CD4-positive, alpha-beta memory T cell (primary cell): ENCODE data around the gene EIF4E3. TPM values are rescaled to one million over a fixed set of nuclear protein-coding genes. Genes with fewer than 3 reads are reported as not detected.

ENCODE experiments used
- CTCF ChIA-PET: fragments of 350-600 bp; sonication (Branson Sonifier 250); formaldehyde crosslinking; loops from one replicate; lab custom pipeline; 2021; ENCODE audit warnings: inconsistent platforms; ENCODE audit not compliant: partially characterized antibody; lab: Charles Lee
- POLR2A ChIA-PET: fragments of 350-600 bp; sonication (Branson Sonifier 250); formaldehyde crosslinking; loops from one replicate; lab custom pipeline; 2021; ENCODE audit not compliant: partially characterized antibody; lab: Charles Lee
- DNase-seq, 5 donors: peaks; one replicate each; pipeline versions ENCODE4 v3.0.0 to v3.0.0-alpha.2; 2020 to 2022; ENCODE audit warnings: mixed read lengths in 1 of 5
- H3K27ac ChIP-seq: one replicate; pipeline ENCODE4 v1.7.0; 2013; ENCODE audit warnings: low read depth, low read length
- H3K27me3 ChIP-seq: 2 replicates; pipeline ENCODE4 v1.7.0; 2013; ENCODE audit warnings: mild to moderate bottlenecking, low read length, moderate library complexity; ENCODE audit not compliant: insufficient read depth
- H3K36me3 ChIP-seq: 2 replicates; pipeline ENCODE4 v1.7.0; 2013; ENCODE audit warnings: mild to moderate bottlenecking, low read length, moderate library complexity; ENCODE audit not compliant: insufficient read depth
- H3K4me1 ChIP-seq: 2 replicates; pipeline ENCODE4 v1.7.0; 2013; ENCODE audit warnings: mild to moderate bottlenecking, low read length, moderate library complexity; ENCODE audit not compliant: insufficient read depth
- H3K4me3 ChIP-seq, 2 donors: one replicate each; pipeline ENCODE4 v1.7.0; 2013; ENCODE audit warnings: low read length in 2 of 2, mild to moderate bottlenecking in 1 of 2
- H3K9me3 ChIP-seq, 2 donors: one replicate each; pipeline ENCODE4 v1.7.0; 2013; ENCODE audit warnings: low read length in 2 of 2, control low read depth in 1 of 2; ENCODE audit not compliant: control insufficient read depth in 1 of 2
- H3K27ac Mint-ChIP-seq, 7 donors: one replicate each; pipeline ENCODE4 v1.8.0; 2020 to 2021; ENCODE audit warnings: mixed read lengths in 7 of 7, mild to moderate bottlenecking in 6 of 7, inconsistent platforms in 3 of 7, moderate library complexity in 3 of 7
- H3K27me3 Mint-ChIP-seq, 2 donors: one replicate each; pipeline ENCODE4 v1.8.0; 2020 to 2021; ENCODE audit warnings: mixed read lengths in 2 of 2
- H3K36me3 Mint-ChIP-seq, 2 donors: one replicate each; pipeline ENCODE4 v1.8.0; 2020 to 2021; ENCODE audit warnings: mixed read lengths in 2 of 2, inconsistent platforms in 1 of 2, mild to moderate bottlenecking in 1 of 2
- H3K4me1 Mint-ChIP-seq, 4 donors: one replicate each; pipeline ENCODE4 v1.8.0; 2020 to 2021; ENCODE audit warnings: mixed read lengths in 4 of 4, mild to moderate bottlenecking in 1 of 4
- H3K4me3 Mint-ChIP-seq, 8 donors: one replicate each; pipeline ENCODE4 v1.8.0; 2020 to 2021; ENCODE audit warnings: mixed read lengths in 8 of 8, mild to moderate bottlenecking in 7 of 8, moderate library complexity in 6 of 8, inconsistent platforms in 3 of 8
- H3K9me3 Mint-ChIP-seq, 8 donors: one replicate each; pipeline ENCODE4 v1.8.0; 2020 to 2021; ENCODE audit warnings: mixed read lengths in 8 of 8, mild to moderate bottlenecking in 5 of 8, inconsistent platforms in 3 of 8, moderate library complexity in 1 of 8
- intact Hi-C: fragments of 100-400 bp; cut with micrococcal nuclease; formaldehyde crosslinking; loops from one replicate; pipeline ENCODE4 v1.15.1; 2023
- polyA plus RNA-seq, 2 donors: library from polyadenylated mRNA; unstranded; fragments of 300-500 nt; fragmentation: Illumina TruSeq; gene quantifications; one replicate each; pipeline ENCODE4 v1.2.3, GENCODE V29; 2021
- total RNA-seq, 2 experiments: library from RNA; stranded (reverse); gene quantifications; one replicate each; pipeline ENCODE4 v1.2.3, GENCODE V29; 2021

EIF4E3 gene
- total and polyA plus RNA-seq, 4 experiments from 2014 or later = 40.7 to 58.7 (median 53.3) TPM

- DNase-seq = no peak
- H3K36me3 ChIP-seq = no peaks in the 10 kb centered on the region
Observed at GRCh38 chr3:71653414-71653807, 71.8 kb downstream of the EIF4E3 start.

GRCh38 chr3:71652781-71653413 lies 72.3 kb downstream of the EIF4E3 start:
- CTCF ChIA-PET = interaction anchor here (1.2 to 1.5 kb wide), 2 partner anchors 1099 to 1102 kb away, joined by 3 to 8 read pairs; no protein-coding TSS in a partner anchor
- no peak overlapping the region for H3K27ac ChIP-seq
- POLR2A ChIA-PET = no interaction called here
- Mint-ChIP-seq H3K27ac (no peak overlapping the region), H3K27me3 (no peaks in the 10 kb centered on the region), H3K9me3 (peaks cover 0 to 2% (median 0%) of the 10 kb centered on the region in 8 donors), H3K4me1 (peaks cover 0 to 13% (median 4%) of the 10 kb centered on the region in 4 donors), H3K36me3 (peaks cover 6 to 16% of the 10 kb centered on the region in 2 donors), H3K4me3 (no peak overlapping the region)
- H3K9me3 ChIP-seq = no peaks in the 10 kb centered on the region
- no peaks in the 10 kb centered on the region for H3K27me3 ChIP-seq
- no peaks in the 10 kb centered on the region for H3K36me3 ChIP-seq
- no peak overlapping the region for H3K4me3 ChIP-seq
- intact Hi-C loops = loop anchor here (1.0 to 2.0 kb wide), 2 partner anchors 1103 to 1122 kb away; no protein-coding TSS in a partner anchor
- H3K4me1 ChIP-seq = no peaks in the 10 kb centered on the region
- peak in 4 of 5 donors; percentile 5 to 18 (median 12) for DNase-seq

More at GRCh38 chr3:71653414-71653807, 71.8 kb downstream of the EIF4E3 start:
- Histone ChIP-seq H3K9me3 (no peaks in the 10 kb centered on the region), H3K27me3 (no peaks in the 10 kb centered on the region), H3K27ac (no peak overlapping the region), H3K4me1 (no peaks in the 10 kb centered on the region), H3K4me3 (no peak overlapping the region)
- no peak overlapping the region for H3K4me3 Mint-ChIP-seq
- H3K9me3 Mint-ChIP-seq = peaks cover 0 to 2% (median 0%) of the 10 kb centered on the region in 8 donors
- peaks cover 6 to 16% of the 10 kb centered on the region in 2 donors for H3K36me3 Mint-ChIP-seq
- H3K4me1 Mint-ChIP-seq = peaks cover 0 to 13% (median 4%) of the 10 kb centered on the region in 4 donors
- ChIA-PET POLR2A (interaction anchor here (0.6 kb wide), 1 partner anchor 1319 kb away, joined by 3 read pairs; no protein-coding TSS in a partner anchor), CTCF (interaction anchor here (1.2 to 1.5 kb wide), 2 partner anchors 1100 to 1103 kb away, joined by 3 to 8 read pairs; no protein-coding TSS in a partner anchor)
- H3K27me3 Mint-ChIP-seq = no peaks in the 10 kb centered on the region
- intact Hi-C loops = loop anchor here (1.0 to 2.0 kb wide), 2 partner anchors 1103 to 1123 kb away; no protein-coding TSS in a partner anchor
- peak overlapping the region in 1 of 7 donors; percentile 9 for H3K27ac Mint-ChIP-seq

GRCh38 chr3:71651625-71652024 lies 73.6 kb downstream of the EIF4E3 start:
- H3K27ac Mint-ChIP-seq = peak overlapping the region in 1 of 7 donors; percentile 60
- Histone ChIP-seq H3K36me3 (no peaks in the 10 kb centered on the region), H3K27me3 (no peaks in the 10 kb centered on the region), H3K4me1 (no peaks in the 10 kb centered on the region), H3K27ac (no peak overlapping the region), H3K4me3 (no peak overlapping the region), H3K9me3 (no peaks in the 10 kb centered on the region)
- H3K4me1 Mint-ChIP-seq = peaks cover 0 to 11% (median 4%) of the 10 kb centered on the region in 4 donors
- ChIA-PET CTCF (no interaction called here), POLR2A (no interaction called here)
- intact Hi-C loops = loop anchor here (2.0 kb wide), 1 partner anchor 1121 kb away; no protein-coding TSS in a partner anchor
- no peaks in the 10 kb centered on the region for H3K27me3 Mint-ChIP-seq
- peaks cover 6 to 14% of the 10 kb centered on the region in 2 donors for H3K36me3 Mint-ChIP-seq
- DNase-seq = no peak
- H3K9me3 Mint-ChIP-seq = peaks cover 0 to 2% (median 0%) of the 10 kb centered on the region in 8 donors
- H3K4me3 Mint-ChIP-seq = no peak overlapping the region

GRCh38 chr3:71650372-71650771 lies 74.8 kb downstream of the EIF4E3 start:
- Mint-ChIP-seq H3K27me3 (no peaks in the 10 kb centered on the region), H3K4me1 (peaks cover 0 to 11% (median 4%) of the 10 kb centered on the region in 4 donors), H3K4me3 (no peak overlapping the region), H3K36me3 (peaks cover 6 to 14% of the 10 kb centered on the region in 2 donors), H3K9me3 (peaks cover 0 to 2% (median 0%) of the 10 kb centered on the region in 8 donors), H3K27ac (no peak overlapping the region)
- ChIA-PET CTCF (interaction anchor here (1.2 kb wide), 1 partner anchor 60 kb away, joined by 3 read pairs; no protein-coding TSS in a partner anchor), POLR2A (no interaction called here)
- Histone ChIP-seq H3K4me1 (no peaks in the 10 kb centered on the region), H3K4me3 (no peak overlapping the region), H3K27ac (no peak overlapping the region), H3K9me3 (no peaks in the 10 kb centered on the region), H3K36me3 (no peaks in the 10 kb centered on the region), H3K27me3 (no peaks in the 10 kb centered on the region)
- DNase-seq = no peak
- intact Hi-C loops = no loop called here

GRCh38 chr3:71649757-71650156 lies 75.4 kb downstream of the EIF4E3 start:
- H3K9me3 ChIP-seq = no peaks in the 10 kb centered on the region

GRCh38 chr3:71647751-71648150 lies 77.5 kb downstream of the EIF4E3 start:
- DNase-seq = no peak
- Mint-ChIP-seq H3K9me3 (peaks cover 0 to 2% (median 0%) of the 10 kb centered on the region in 8 donors), H3K36me3 (peaks cover 1 to 19% of the 10 kb centered on the region in 2 donors), H3K4me3 (no peak overlapping the region), H3K4me1 (peaks cover 0 to 6% (median under 1%) of the 10 kb centered on the region in 4 donors), H3K27ac (peak overlapping the region in 1 of 7 donors; percentile 24), H3K27me3 (no peaks in the 10 kb centered on the region)
- Histone ChIP-seq H3K36me3 (no peaks in the 10 kb centered on the region), H3K27ac (no peak overlapping the region), H3K9me3 (no peaks in the 10 kb centered on the region), H3K4me3 (no peak overlapping the region), H3K4me1 (no peaks in the 10 kb centered on the region), H3K27me3 (no peaks in the 10 kb centered on the region)
- CTCF ChIA-PET = no interaction called here
- intact Hi-C loops = no loop called here
- POLR2A ChIA-PET = no interaction called here

More at GRCh38 chr3:71649757-71650156, 75.4 kb downstream of the EIF4E3 start:
- no peaks in the 10 kb centered on the region for H3K27me3 ChIP-seq
- H3K27ac ChIP-seq = no peak overlapping the region
- POLR2A ChIA-PET = no interaction called here
- no peak overlapping the region for H3K4me3 ChIP-seq
- Mint-ChIP-seq H3K27ac (no peak overlapping the region), H3K4me3 (no peak overlapping the region), H3K4me1 (peaks cover 0 to 11% (median 3%) of the 10 kb centered on the region in 4 donors), H3K27me3 (no peaks in the 10 kb centered on the region), H3K36me3 (peaks cover 6 to 15% of the 10 kb centered on the region in 2 donors), H3K9me3 (peaks cover 0 to 2% (median 0%) of the 10 kb centered on the region in 8 donors)
- H3K36me3 ChIP-seq = no peaks in the 10 kb centered on the region
- no peak for DNase-seq
- intact Hi-C loops = no loop called here
- CTCF ChIA-PET = interaction anchor here (1.2 kb wide), 1 partner anchor 61 kb away, joined by 3 read pairs; no protein-coding TSS in a partner anchor
- H3K4me1 ChIP-seq = no peaks in the 10 kb centered on the region

GRCh38 chr3:71646971-71647370 lies 78.2 kb downstream of the EIF4E3 start:
- Mint-ChIP-seq H3K27me3 (no peaks in the 10 kb centered on the region), H3K36me3 (peaks cover 1 to 23% of the 10 kb centered on the region in 2 donors), H3K4me3 (no peak overlapping the region), H3K27ac (no peak overlapping the region), H3K4me1 (peaks cover 0 to 5% (median 0%) of the 10 kb centered on the region in 4 donors), H3K9me3 (peaks cover 0 to 2% (median 0%) of the 10 kb centered on the region in 8 donors)
- CTCF ChIA-PET = no interaction called here
- Histone ChIP-seq H3K4me3 (no peak overlapping the region), H3K27me3 (no peaks in the 10 kb centered on the region), H3K9me3 (no peaks in the 10 kb centered on the region), H3K27ac (no peak overlapping the region), H3K4me1 (no peaks in the 10 kb centered on the region), H3K36me3 (no peaks in the 10 kb centered on the region)
- DNase-seq = no peak
- intact Hi-C loops = no loop called here
- POLR2A ChIA-PET = no interaction called here
